HEK293 (cell line): Measurements from ENCODE around the gene SLFNL1.

Experiments used
- CTCF ChIP-seq: fragments of 450-650 bp; formaldehyde crosslinking; IDR thresholded peaks from 2 replicates; pipeline ENCODE4 v1.5.1; 2016; ENCODE audit warnings: missing biosample characterization, missing genetic modification characterization
- GLI2 ChIP-seq: fragments of 450-650 bp; formaldehyde crosslinking; IDR thresholded peaks from 2 replicates; pipeline ENCODE4; 2017; ENCODE audit warnings: missing biosample characterization, missing genetic modification characterization, low read depth, borderline replicate concordance
- HOXA7 ChIP-seq: sonication (generic); formaldehyde crosslinking; IDR thresholded peaks from 2 replicates; pipeline ENCODE4 v1.8.1; 2022; ENCODE audit warnings: missing genetic modification reagents, borderline replicate concordance
- KLF16 ChIP-seq: fragments of 450-650 bp; formaldehyde crosslinking; IDR thresholded peaks from 2 replicates; pipeline ENCODE4 v1.5.1; 2017; ENCODE audit warnings: missing biosample characterization, missing genetic modification characterization
- KLF8 ChIP-seq: fragments of 450-650 bp; formaldehyde crosslinking; IDR thresholded peaks from 2 replicates; pipeline ENCODE4 v1.5.1; 2016; ENCODE audit warnings: missing biosample characterization, missing genetic modification characterization
- OVOL3 ChIP-seq: fragments of 450-650 bp; formaldehyde crosslinking; IDR thresholded peaks from 2 replicates; pipeline ENCODE4 v1.5.1; 2016; ENCODE audit warnings: missing biosample characterization, missing genetic modification characterization
- ZBTB1 ChIP-seq: fragments of 450-650 bp; formaldehyde crosslinking; IDR thresholded peaks from 2 replicates; pipeline ENCODE4 v1.5.1; 2016; ENCODE audit warnings: missing biosample characterization, missing genetic modification characterization
- ZBTB11 ChIP-seq: fragments of 450-650 bp; formaldehyde crosslinking; conservative IDR thresholded peaks from 2 replicates; pipeline ENCODE4 v1.5.1; 2016; ENCODE audit warnings: low read depth, missing biosample characterization, missing genetic modification characterization
- ZNF121 ChIP-seq: fragments of 450-650 bp; formaldehyde crosslinking; IDR thresholded peaks from 2 replicates; pipeline ENCODE4 v1.5.1; 2016; ENCODE audit warnings: missing biosample characterization, missing genetic modification characterization
- ZNF138 ChIP-seq: fragments of 450-650 bp; formaldehyde crosslinking; IDR thresholded peaks from 2 replicates; pipeline ENCODE4 v1.5.1; 2016; ENCODE audit warnings: missing biosample characterization, missing genetic modification characterization, borderline replicate concordance
- ZNF157 ChIP-seq: fragments of 450-650 bp; formaldehyde crosslinking; IDR thresholded peaks from 2 replicates; pipeline ENCODE4 v1.5.1; 2016; ENCODE audit warnings: missing biosample characterization, missing genetic modification characterization
- ZNF202 ChIP-seq: fragments of 450-650 bp; formaldehyde crosslinking; IDR thresholded peaks from 2 replicates; pipeline ENCODE4 v1.5.1; 2016; ENCODE audit warnings: missing biosample characterization, missing genetic modification characterization, borderline replicate concordance
- ZNF302 ChIP-seq: fragments of 450-650 bp; formaldehyde crosslinking; IDR thresholded peaks from 2 replicates; pipeline ENCODE4 v1.5.1; 2016; ENCODE audit warnings: missing biosample characterization, missing genetic modification characterization, low read depth
- ZNF324 ChIP-seq: fragments of 450-650 bp; formaldehyde crosslinking; IDR thresholded peaks from 2 replicates; pipeline ENCODE4 v1.5.1; 2016; ENCODE audit warnings: missing biosample characterization, missing genetic modification characterization
- ZNF501 ChIP-seq: fragments of 450-650 bp; formaldehyde crosslinking; IDR thresholded peaks from 2 replicates; pipeline ENCODE4 v1.5.1; 2016; ENCODE audit warnings: missing biosample characterization, missing genetic modification characterization
- ZNF548 ChIP-seq: fragments of 450-650 bp; formaldehyde crosslinking; IDR thresholded peaks from 2 replicates; pipeline ENCODE4 v1.5.1; 2016; ENCODE audit warnings: missing biosample characterization, missing genetic modification characterization
- ZNF571 ChIP-seq: fragments of 450-650 bp; formaldehyde crosslinking; IDR thresholded peaks from 2 replicates; pipeline ENCODE4 v1.5.0; 2017; ENCODE audit warnings: missing biosample characterization, missing genetic modification characterization
- ZNF600 ChIP-seq: fragments of 450-650 bp; formaldehyde crosslinking; IDR thresholded peaks from 2 replicates; pipeline ENCODE4 v1.5.1; 2016; ENCODE audit warnings: missing biosample characterization, missing genetic modification characterization
- ZNF623 ChIP-seq: fragments of 450-650 bp; formaldehyde crosslinking; IDR thresholded peaks from 2 replicates; pipeline ENCODE4 v1.5.1; 2016; ENCODE audit warnings: missing biosample characterization, missing genetic modification characterization
- ZSCAN16 ChIP-seq: fragments of 450-650 bp; formaldehyde crosslinking; IDR thresholded peaks from 2 replicates; pipeline ENCODE4 v1.5.1; 2016; ENCODE audit warnings: missing biosample characterization, missing genetic modification characterization
- ZSCAN30 ChIP-seq: fragments of 450-650 bp; IDR thresholded peaks from 2 replicates; pipeline ENCODE4 v1.5.1; 2018; ENCODE audit warnings: missing biosample characterization, mild to moderate bottlenecking, missing genetic modification characterization, moderate library complexity
- ZXDB ChIP-seq: fragments of 450-650 bp; formaldehyde crosslinking; IDR thresholded peaks from 2 replicates; pipeline ENCODE4 v1.5.1; 2016; ENCODE audit warnings: missing biosample characterization, missing genetic modification characterization
- TF ChIP-seq, protein P1 (sequence below): fragments of 450-650 bp; formaldehyde crosslinking; IDR thresholded peaks from 2 replicates; pipeline ENCODE4 v1.5.1; 2017; ENCODE audit warnings: missing biosample characterization, missing genetic modification characterization
- TF ChIP-seq, protein P2 (sequence below): fragments of 450-650 bp; formaldehyde crosslinking; IDR thresholded peaks from 2 replicates; pipeline ENCODE4 v1.5.1; 2017; ENCODE audit warnings: missing biosample characterization, missing genetic modification characterization
- TF ChIP-seq, protein P3 (sequence below): fragments of 450-650 bp; formaldehyde crosslinking; IDR thresholded peaks from 2 replicates; pipeline ENCODE4 v1.5.1; 2016; ENCODE audit warnings: missing biosample characterization, missing genetic modification characterization

Gene SLFNL1

DNA sequence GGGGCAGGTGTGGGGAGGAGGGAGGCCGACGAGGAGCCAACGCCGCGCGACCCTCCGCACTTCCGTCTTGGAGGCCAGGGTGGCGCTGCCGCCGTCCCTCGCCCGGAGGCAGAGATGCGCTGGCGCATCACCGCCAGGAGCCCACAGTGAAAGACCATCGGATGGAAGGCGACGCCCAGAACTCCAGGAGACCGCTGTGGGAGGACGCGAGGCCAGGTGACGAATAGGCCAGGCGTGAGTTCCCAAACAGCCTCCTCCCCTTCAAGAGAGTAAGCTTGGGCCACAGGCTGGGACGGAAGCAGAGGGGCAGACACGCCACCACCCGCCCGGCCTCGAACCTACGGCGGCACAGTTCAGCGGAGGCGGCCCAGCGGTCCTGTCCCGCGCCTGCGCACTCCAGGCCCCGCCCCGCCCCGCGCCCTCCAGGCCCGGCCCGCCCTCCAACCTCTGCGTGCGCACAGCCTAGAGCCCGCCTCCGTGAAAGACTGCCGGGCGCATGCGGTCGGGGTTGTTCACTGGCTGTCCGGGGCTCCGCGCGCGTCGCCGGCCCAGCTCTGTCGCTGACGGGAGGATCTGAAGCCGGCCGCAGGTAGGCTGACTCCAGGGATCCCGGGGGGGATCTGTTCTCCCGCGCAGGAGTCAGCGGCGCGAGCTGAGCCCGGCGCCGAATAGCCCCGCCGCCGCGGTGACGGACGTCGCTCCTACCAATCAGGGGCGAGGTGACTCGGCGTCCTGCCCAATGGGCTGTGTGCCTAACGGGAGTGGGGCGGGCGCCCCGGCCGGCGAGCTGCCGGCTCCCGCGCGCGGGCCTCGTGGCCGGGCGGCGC is 42.1 kb downstream of the SLFNL1 start, which contains the start of gene CTPS1 (continued):
- peak; percentile 97 for TF ChIP-seq ZNF600 (tag by site-specific recombination)
- TF ChIP-seq ZNF157 (tag by site-specific recombination) = no peak
- TF ChIP-seq ZXDB = peak; percentile 80
- TF ChIP-seq HOXA7 (CRISPR knock-in tag) = no peak
- TF ChIP-seq ZSCAN16 = no peak
- TF ChIP-seq ZNF571 (tag by site-specific recombination) = no peak
- no peak for TF ChIP-seq ZNF138 (tag by site-specific recombination)
- TF ChIP-seq ZBTB11 (tag by site-specific recombination) = peak; percentile 55
- TF ChIP-seq OVOL3 (tag by site-specific recombination) = peak; percentile 100
- no peak for TF ChIP-seq ZNF302 (tag by site-specific recombination)
- peak; percentile 56; the same call in 1 of the 2 replicates for TF ChIP-seq ZNF324
- 0 out of 2 replicates have a peak, but pooled peaks have one; percentile 31 for TF ChIP-seq ZNF121 (tag by site-specific recombination)
- peak; percentile 95 for TF ChIP-seq CTCF (tag by site-specific recombination)
- TF ChIP-seq GLI2 (tag by site-specific recombination) = no peak
- TF ChIP-seq ZNF548 = no peak
- TF ChIP-seq, protein P1, sequence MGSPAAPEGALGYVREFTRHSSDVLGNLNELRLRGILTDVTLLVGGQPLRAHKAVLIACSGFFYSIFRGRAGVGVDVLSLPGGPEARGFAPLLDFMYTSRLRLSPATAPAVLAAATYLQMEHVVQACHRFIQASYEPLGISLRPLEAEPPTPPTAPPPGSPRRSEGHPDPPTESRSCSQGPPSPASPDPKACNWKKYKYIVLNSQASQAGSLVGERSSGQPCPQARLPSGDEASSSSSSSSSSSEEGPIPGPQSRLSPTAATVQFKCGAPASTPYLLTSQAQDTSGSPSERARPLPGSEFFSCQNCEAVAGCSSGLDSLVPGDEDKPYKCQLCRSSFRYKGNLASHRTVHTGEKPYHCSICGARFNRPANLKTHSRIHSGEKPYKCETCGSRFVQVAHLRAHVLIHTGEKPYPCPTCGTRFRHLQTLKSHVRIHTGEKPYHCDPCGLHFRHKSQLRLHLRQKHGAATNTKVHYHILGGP = no peak
- TF ChIP-seq ZNF501 = peak; percentile 63; the same call in 1 of the 2 replicates
- TF ChIP-seq, protein P2, sequence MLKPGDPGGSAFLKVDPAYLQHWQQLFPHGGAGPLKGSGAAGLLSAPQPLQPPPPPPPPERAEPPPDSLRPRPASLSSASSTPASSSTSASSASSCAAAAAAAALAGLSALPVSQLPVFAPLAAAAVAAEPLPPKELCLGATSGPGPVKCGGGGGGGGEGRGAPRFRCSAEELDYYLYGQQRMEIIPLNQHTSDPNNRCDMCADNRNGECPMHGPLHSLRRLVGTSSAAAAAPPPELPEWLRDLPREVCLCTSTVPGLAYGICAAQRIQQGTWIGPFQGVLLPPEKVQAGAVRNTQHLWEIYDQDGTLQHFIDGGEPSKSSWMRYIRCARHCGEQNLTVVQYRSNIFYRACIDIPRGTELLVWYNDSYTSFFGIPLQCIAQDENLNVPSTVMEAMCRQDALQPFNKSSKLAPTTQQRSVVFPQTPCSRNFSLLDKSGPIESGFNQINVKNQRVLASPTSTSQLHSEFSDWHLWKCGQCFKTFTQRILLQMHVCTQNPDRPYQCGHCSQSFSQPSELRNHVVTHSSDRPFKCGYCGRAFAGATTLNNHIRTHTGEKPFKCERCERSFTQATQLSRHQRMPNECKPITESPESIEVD = no peak
- TF ChIP-seq, protein P3, sequence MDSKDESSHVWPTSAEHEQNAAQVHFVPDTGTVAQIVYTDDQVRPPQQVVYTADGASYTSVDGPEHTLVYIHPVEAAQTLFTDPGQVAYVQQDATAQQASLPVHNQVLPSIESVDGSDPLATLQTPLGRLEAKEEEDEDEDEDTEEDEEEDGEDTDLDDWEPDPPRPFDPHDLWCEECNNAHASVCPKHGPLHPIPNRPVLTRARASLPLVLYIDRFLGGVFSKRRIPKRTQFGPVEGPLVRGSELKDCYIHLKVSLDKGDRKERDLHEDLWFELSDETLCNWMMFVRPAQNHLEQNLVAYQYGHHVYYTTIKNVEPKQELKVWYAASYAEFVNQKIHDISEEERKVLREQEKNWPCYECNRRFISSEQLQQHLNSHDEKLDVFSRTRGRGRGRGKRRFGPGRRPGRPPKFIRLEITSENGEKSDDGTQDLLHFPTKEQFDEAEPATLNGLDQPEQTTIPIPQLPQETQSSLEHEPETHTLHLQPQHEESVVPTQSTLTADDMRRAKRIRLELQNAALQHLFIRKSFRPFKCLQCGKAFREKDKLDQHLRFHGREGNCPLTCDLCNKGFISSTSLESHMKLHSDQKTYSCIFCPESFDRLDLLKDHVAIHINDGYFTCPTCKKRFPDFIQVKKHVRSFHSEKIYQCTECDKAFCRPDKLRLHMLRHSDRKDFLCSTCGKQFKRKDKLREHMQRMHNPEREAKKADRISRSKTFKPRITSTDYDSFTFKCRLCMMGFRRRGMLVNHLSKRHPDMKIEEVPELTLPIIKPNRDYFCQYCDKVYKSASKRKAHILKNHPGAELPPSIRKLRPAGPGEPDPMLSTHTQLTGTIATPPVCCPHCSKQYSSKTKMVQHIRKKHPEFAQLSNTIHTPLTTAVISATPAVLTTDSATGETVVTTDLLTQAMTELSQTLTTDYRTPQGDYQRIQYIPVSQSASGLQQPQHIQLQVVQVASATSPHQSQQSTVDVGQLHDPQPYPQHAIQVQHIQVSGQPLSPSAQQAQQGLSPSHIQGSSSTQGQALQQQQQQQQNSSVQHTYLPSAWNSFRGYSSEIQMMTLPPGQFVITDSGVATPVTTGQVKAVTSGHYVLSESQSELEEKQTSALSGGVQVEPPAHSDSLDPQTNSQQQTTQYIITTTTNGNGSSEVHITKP (tag by site-specific recombination) = peak; percentile 65
- no peak for TF ChIP-seq ZNF623 (tag by site-specific recombination)
- TF ChIP-seq ZBTB1 (tag by site-specific recombination) = no peak
- no peak for TF ChIP-seq ZNF202 (tag by site-specific recombination)
- peak; percentile 100 for TF ChIP-seq ZSCAN30 (tag by site-specific recombination)
- 0 out of 2 replicates have a peak, but pooled peaks have one; percentile 56 for TF ChIP-seq KLF16 (tag by site-specific recombination)
- TF ChIP-seq KLF8 = peak; percentile 75; the same call in 1 of the 2 replicates
